Spleen (tissue), 11 donors: ENCODE measurements around the gene SEPHS2. TPM values are rescaled to one million over a fixed set of nuclear protein-coding genes. Genes with fewer than 3 reads are reported as not detected.
"Not testable (repeated sequence)": the region's sequence is repeated elsewhere in the genome, so short reads cannot be mapped to it uniquely, and the experiment has no call there.

Experiments used
- DNase-seq: peaks from one replicate; pipeline ENCODE4 v3.0.0-alpha.2; 2020
- H3K27ac ChIP-seq, 8 donors: fragments of 200-600 bp; sonication (generic) in 7 of 8; 1 replicate in 4 of 8; 2 replicates in 4 of 8; pipeline versions ENCODE4 v1.5.0 to v1.8.0; 2016 to 2021; ENCODE audit warnings: inconsistent platforms in 4 of 8, mild to moderate bottlenecking in 4 of 8, moderate library complexity in 1 of 8
- H3K27me3 ChIP-seq, 7 donors: fragments of 200-600 bp; sonication (generic) in 6 of 7; replicated peaks in 1 of 7; 1 replicate in 4 of 7; 2 replicates in 3 of 7; pipeline versions ENCODE4 v1.5.0 to v1.8.0; 2016 to 2021; ENCODE audit warnings: inconsistent platforms in 3 of 7, mild to moderate bottlenecking in 1 of 7
- H3K36me3 ChIP-seq, 6 donors: fragments of 200-600 bp; sonication (generic) in 5 of 6; 1 replicate in 4 of 6; 2 replicates in 2 of 6; pipeline versions ENCODE4 v1.5.0 to v1.8.0; 2016 to 2021; ENCODE audit warnings: inconsistent platforms in 2 of 6
- H3K4me1 ChIP-seq, 6 donors: fragments of 200-600 bp; sonication (generic) in 5 of 6; 1 replicate in 3 of 6; 2 replicates in 3 of 6; pipeline versions ENCODE4 v1.5.0 to v1.8.0; 2016 to 2021; ENCODE audit warnings: inconsistent platforms in 3 of 6
- H3K4me3 ChIP-seq, 8 donors: fragments of 200-600 bp; sonication (generic) in 7 of 8; 1 replicate in 4 of 8; 2 replicates in 4 of 8; pipeline versions ENCODE4 v1.5.0 to v1.8.0; 2016 to 2021; ENCODE audit warnings: inconsistent platforms in 4 of 8, mild to moderate bottlenecking in 4 of 8, moderate library complexity in 2 of 8
- H3K9me3 ChIP-seq, 8 donors: fragments of 200-600 bp; sonication (generic) in 7 of 8; 1 replicate in 4 of 8; 2 replicates in 4 of 8; pipeline versions ENCODE4 v1.5.0 to v1.8.0; 2016 to 2021; ENCODE audit warnings: inconsistent platforms in 4 of 8
- CTCF ChIP-seq, 11 experiments: fragments of 200-600 bp in 7 of 11; fragments of 450-650 bp in 4 of 11; sonication (generic) in 4 of 11; IDR thresholded peaks in 8 of 11; conservative IDR thresholded peaks in 3 of 11; 1 replicate in 7 of 11; 2 replicates in 4 of 11; pipeline versions ENCODE4 v1.4.0 to v1.8.0; 2016 to 2021; ENCODE audit warnings: antibody characterized with exemption in 11 of 11, inconsistent platforms in 4 of 11, mild to moderate bottlenecking in 1 of 11
- POLR2A ChIP-seq, 3 donors: fragments of 450-650 bp; IDR thresholded peaks; one replicate each; pipeline ENCODE4 v1.5.1; 2017; ENCODE audit warnings: antibody characterized with exemption in 3 of 3, mild to moderate bottlenecking in 1 of 3
- POLR2AphosphoS5 ChIP-seq, 3 donors: sonication (generic); formaldehyde crosslinking; IDR thresholded peaks; one replicate each; pipeline ENCODE4 v1.5.1; 2017; ENCODE audit warnings: antibody characterized with exemption in 3 of 3
- WGBS, 5 donors: extraction: QIAGEN DNeasy Blood & Tissue Kit in 3 of 5; methylation state at CpG; one replicate each; pipeline versions ENCODE4 v1.1.5 to v1.1.7; 2013 to 2018; 5-methylcytosine and 5-hydroxymethylcytosine counted together
- intact Hi-C: fragments of 100-400 bp; cut with DNase I; formaldehyde crosslinking; loops from one replicate; pipeline ENCODE4 v1.15.0; 2023; ENCODE audit warnings: low total_unique reads
- polyA plus RNA-seq, 3 donors: library from polyadenylated mRNA; stranded (reverse); fragments of 200-250 nt; gene quantifications; one replicate each; pipeline ENCODE4 v1.2.1, GENCODE V29; 2013
- total RNA-seq, 7 donors: library from RNA; depleted of rRNA in 3 of 7; stranded (reverse); fragments of >200 nt in 3 of 7; fragmentation: NEBNext Ultra II Directional in 4 of 7; extraction: Animal tissue kit (Norgen Biotek cat#: 25700) in 4 of 7; gene quantifications; one replicate each; pipeline versions ENCODE4 v1.1.0 to v1.2.1, GENCODE V29; 2016 to 2021
- donor health status: healthy with polysubstance abuse.
- donor health status: DM: no; HTN: no; CAD: no; lungs with moderate emphysema.
- donor health status: DM: no; HTN: no; CAD: no.
- donor health status: Bipolar disorder and iron deficiency.
- donor health status: healthy.
- donor health status: DM: no; HTN: no; CAD: no.
- donor health status: DM: yes; HTN: yes; CAD: no.

Gene SEPHS2
- total and polyA plus RNA-seq, 10 donors = 35.5 to 56.0 (median 46.6) TPM

DNA sequence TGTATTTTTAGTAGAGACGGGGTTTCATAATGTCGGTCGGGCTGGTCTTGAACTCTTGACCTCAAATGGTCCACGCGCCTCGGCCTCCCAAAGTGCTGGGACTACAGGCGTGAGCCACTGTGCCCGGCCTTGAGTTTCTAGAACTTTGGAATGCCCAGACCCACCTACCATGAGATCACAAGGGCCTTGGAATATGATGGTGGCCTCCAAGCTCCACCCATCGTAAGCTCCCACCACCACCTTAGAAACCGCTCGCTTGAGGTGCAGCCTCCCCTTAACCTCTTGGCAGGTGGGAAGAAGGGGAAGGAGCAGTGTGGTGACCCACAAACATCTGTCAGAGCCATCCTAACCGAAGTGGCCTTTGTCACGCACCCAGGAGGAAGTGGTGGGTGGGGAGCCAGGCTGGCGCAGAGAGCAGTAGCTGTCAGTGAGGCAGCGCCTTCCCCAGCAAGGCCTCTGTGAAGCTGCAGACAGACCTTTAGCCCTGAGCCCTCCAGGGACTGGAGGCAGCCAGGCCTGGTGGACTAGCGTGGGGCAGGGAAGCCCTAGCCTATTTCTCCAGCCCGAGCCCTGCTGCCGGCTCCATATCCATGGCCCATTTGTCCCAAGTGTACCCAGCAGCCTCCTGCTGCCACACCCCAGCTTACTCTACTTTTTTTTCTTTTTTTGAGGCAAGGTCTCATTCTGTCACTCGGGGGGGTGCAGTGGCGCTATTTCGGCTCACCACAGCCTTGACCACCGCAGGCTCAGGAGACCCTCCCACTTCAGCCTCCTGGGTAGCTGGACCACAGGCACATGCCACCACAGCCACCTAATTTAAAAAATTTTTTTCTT is 13.1 kb upstream of the SEPHS2 start:
- H3K4me1 ChIP-seq = peaks cover 6 to 48% (median 21%) of the 10 kb centered on the region in 6 donors
- H3K4me3 ChIP-seq = peak overlapping the region in 1 of 8 donors; percentile 30
- WGBS, 5 donors = 31 to 37% (median 33%) methylated on average over 21 to 22 of the region's 22 CpGs
- intact Hi-C loops = no loop called here
- TF ChIP-seq CTCF (IDR thresholded peaks at IDR 0.05 in 8 of 11, conservative IDR thresholded peaks at IDR 0.05 in 3 of 11) (no peak), POLR2AphosphoS5 (IDR thresholded peaks at IDR 0.05) (peak; percentile 67 to 89 (median 80)), POLR2A (IDR thresholded peaks at IDR 0.05) (no peak)
- DNase-seq = peak; percentile 94
- H3K9me3 ChIP-seq = no peaks in the 10 kb centered on the region
- H3K27me3 ChIP-seq = no peaks in the 10 kb centered on the region
- no peaks in the 10 kb centered on the region for H3K36me3 ChIP-seq
- H3K27ac ChIP-seq = peak overlapping the region; percentile 4 to 83 (median 62)

DNA sequence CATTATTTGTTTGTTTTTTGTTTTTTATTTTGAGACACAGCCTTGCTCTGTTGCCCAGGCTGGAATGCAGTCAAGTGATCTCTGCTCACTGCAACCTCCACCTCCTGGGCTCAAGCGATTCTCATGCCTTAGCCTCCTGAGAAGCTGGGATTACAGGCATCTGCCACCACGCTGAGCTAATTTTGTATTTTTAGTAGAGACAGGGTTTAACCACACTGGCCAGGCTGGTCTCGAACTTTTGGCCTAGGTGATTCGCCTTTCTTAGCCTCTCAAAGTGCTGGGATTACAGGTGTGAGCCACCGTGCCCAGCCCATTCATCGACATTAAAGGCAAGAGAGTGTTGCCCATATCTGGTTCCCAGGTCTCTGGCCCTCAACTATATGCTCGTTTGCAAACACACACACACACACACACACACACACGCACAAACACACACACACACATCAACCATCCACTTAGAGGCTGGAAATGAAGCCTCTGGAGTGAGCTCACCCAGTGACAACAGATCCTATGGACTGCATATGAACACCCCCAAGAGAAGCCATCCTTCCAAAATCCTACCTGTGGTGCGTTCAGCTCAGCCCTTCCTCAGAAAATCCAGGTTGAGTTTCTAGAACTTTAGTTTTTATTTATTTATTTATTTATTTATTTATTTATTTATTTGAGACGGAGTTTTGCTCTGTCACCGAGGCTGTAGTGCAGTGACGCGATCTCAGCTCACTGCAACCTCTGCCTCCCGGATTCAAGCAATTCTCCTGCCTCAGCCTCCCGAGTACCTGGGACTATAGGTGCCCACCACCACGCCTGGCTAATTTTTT is 12.3 kb upstream of the SEPHS2 start:
- H3K4me1 ChIP-seq = peaks cover 6 to 48% (median 21%) of the 10 kb centered on the region in 6 donors
- no peaks in the 10 kb centered on the region for H3K27me3 ChIP-seq
- H3K9me3 ChIP-seq = no peaks in the 10 kb centered on the region
- no peaks in the 10 kb centered on the region for H3K36me3 ChIP-seq
- no peak overlapping the region for H3K4me3 ChIP-seq
- TF ChIP-seq POLR2AphosphoS5 (IDR thresholded peaks at IDR 0.05) (no peak), POLR2A (IDR thresholded peaks at IDR 0.05) (no peak), CTCF (IDR thresholded peaks at IDR 0.05 in 8 of 11, conservative IDR thresholded peaks at IDR 0.05 in 3 of 11) (no peak)
- intact Hi-C loops = no loop called here
- no peak for DNase-seq
- H3K27ac ChIP-seq = peak overlapping the region in 5 of 8 donors; percentile 52 to 83 (median 77)
- WGBS, 5 donors = 82 to 86% (median 83%) methylated on average over 16 of the region's 16 CpGs

GRCh38 chr16:30457256-30457655 is 11.6 kb upstream of the SEPHS2 start:
- TF ChIP-seq POLR2AphosphoS5 (IDR thresholded peaks at IDR 0.05) (no peak), CTCF (IDR thresholded peaks at IDR 0.05 in 8 of 11, conservative IDR thresholded peaks at IDR 0.05 in 3 of 11) (no peak), POLR2A (IDR thresholded peaks at IDR 0.05) (no peak)
- Histone ChIP-seq H3K4me3 (no peak overlapping the region), H3K36me3 (no peaks in the 10 kb centered on the region), H3K27ac (peak overlapping the region in 1 of 8 donors; percentile 83), H3K27me3 (no peaks in the 10 kb centered on the region), H3K4me1 (peaks cover 6 to 54% (median 26%) of the 10 kb centered on the region in 6 donors), H3K9me3 (no peaks in the 10 kb centered on the region)
- intact Hi-C loops = no loop called here
- WGBS, 5 donors = 75 to 95% (median 85%) methylated on average over 1 of the region's 1 CpG
- no peak for DNase-seq

DNA sequence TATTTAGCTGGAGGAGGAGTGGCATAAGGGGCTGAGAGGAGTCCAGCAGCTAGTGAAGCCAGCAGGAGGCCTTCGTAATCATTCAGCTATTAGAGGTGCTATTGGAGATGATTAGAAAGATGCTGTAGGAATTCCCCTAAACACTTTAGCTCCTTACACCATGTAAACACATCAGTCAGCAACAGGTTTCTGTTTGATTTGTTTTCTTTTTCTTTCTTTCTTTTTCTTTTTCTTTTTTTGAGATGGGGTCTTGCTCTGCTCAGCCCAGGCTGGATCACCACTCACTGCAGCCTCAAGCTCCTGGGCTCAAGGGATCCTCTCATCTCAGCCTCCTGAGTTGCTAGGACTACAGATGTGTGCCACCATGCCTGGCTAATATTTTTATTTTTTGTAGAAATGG is 10.6 kb upstream of the SEPHS2 start:
- Histone ChIP-seq H3K27ac (no peak overlapping the region), H3K27me3 (no peaks in the 10 kb centered on the region), H3K36me3 (no peaks in the 10 kb centered on the region), H3K4me3 (no peak overlapping the region), H3K9me3 (no peaks in the 10 kb centered on the region), H3K4me1 (peaks cover 6 to 58% (median 30%) of the 10 kb centered on the region in 6 donors)
- intact Hi-C loops = no loop called here
- DNase-seq = no peak
- no peak for TF ChIP-seq POLR2A (IDR thresholded peaks at IDR 0.05)
- TF ChIP-seq POLR2AphosphoS5 (IDR thresholded peaks at IDR 0.05) = no peak
- no peak for TF ChIP-seq CTCF (IDR thresholded peaks at IDR 0.05 in 8 of 11, conservative IDR thresholded peaks at IDR 0.05 in 3 of 11)
- 76 to 94% (median 85%) methylated on average over 1 of the region's 1 CpG for WGBS, 5 donors

DNA sequence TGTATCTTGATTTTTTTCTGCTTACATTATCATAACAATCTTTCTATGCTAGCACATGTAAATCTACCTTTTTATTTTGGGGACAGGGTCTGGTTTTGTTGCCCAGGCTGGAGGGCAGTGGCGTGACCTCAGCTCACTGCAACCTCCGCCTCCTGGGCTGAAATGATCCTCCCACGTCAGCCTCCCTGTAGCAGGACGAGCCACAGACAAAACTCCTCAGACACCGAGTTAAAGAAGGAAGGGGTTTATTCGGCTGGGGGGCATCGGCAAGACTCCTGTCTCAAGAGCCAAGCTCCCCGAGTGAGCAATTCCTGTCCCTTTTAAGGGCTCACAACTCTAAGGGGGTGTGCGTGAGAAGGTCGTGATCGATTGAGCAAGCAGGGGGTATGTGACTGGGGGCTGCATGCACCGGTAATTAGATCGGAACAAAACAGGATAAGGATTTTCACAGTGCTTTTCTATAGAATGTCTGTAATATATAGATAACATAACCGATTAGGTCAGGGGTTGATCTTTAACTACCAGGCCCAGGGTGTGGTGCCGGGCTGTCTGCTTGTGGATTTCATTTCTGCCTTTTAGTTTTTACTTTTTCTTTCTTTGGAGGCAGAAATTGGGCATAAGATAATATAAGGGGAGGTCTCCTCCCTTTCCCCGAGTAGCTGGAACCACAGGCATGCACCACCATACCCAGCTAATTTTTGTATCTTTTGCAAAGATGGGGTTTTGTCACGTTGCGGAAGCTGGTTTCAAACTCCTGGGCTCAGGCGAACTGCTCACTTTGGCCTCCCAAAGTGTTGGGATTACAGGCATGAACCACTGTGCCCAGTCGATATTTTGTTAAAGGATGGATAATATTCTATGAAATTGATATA is 7.3 kb upstream of the SEPHS2 start:
- Histone ChIP-seq H3K27ac (peak overlapping the region in 1 of 8 donors; percentile 17), H3K4me1 (peaks cover 6 to 44% (median 27%) of the 10 kb centered on the region in 6 donors)
- 68 to 78% (median 73%) methylated on average over 20 of the region's 20 CpGs for WGBS, 5 donors
- H3K27me3 ChIP-seq, H3K4me3 ChIP-seq, H3K36me3 ChIP-seq, DNase-seq, H3K9me3 ChIP-seq, intact Hi-C loops: not testable (repeated sequence)
